Hepatocyte (in vitro differentiated cells): ENCODE data around the gene VWA3A.

ENCODE experiments used
- EZH2 ChIP-seq: fragments of 200-600 bp; sonication (generic); IDR thresholded peaks from 2 replicates; pipeline ENCODE4 v1.6.1; 2016; ENCODE audit warnings: antibody characterized with exemption, mild to moderate bottlenecking, borderline replicate concordance
- EZH2phosphoT487 ChIP-seq: fragments of 200-600 bp; sonication (generic); IDR thresholded peaks from one replicate; pipeline ENCODE4 v1.6.1; 2018; ENCODE audit warnings: antibody characterized with exemption, mild to moderate bottlenecking, low read depth, moderate library complexity; ENCODE audit not compliant: unreplicated experiment, severe bottlenecking
- TF ChIP-seq, protein P1 (sequence below): fragments of 200-600 bp; sonication (generic); IDR thresholded peaks from 2 replicates; pipeline ENCODE4 v1.5.1; 2016; ENCODE audit warnings: antibody characterized with exemption, mild to moderate bottlenecking; ENCODE audit not compliant: poor library complexity

GRCh38 chr16:22092143-22092933 lies at the start of gene VWA3A:
- TF ChIP-seq EZH2 (no peak), EZH2phosphoT487 (no peak)
- TF ChIP-seq, protein P1, sequence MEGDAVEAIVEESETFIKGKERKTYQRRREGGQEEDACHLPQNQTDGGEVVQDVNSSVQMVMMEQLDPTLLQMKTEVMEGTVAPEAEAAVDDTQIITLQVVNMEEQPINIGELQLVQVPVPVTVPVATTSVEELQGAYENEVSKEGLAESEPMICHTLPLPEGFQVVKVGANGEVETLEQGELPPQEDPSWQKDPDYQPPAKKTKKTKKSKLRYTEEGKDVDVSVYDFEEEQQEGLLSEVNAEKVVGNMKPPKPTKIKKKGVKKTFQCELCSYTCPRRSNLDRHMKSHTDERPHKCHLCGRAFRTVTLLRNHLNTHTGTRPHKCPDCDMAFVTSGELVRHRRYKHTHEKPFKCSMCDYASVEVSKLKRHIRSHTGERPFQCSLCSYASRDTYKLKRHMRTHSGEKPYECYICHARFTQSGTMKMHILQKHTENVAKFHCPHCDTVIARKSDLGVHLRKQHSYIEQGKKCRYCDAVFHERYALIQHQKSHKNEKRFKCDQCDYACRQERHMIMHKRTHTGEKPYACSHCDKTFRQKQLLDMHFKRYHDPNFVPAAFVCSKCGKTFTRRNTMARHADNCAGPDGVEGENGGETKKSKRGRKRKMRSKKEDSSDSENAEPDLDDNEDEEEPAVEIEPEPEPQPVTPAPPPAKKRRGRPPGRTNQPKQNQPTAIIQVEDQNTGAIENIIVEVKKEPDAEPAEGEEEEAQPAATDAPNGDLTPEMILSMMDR: no peak
